ENCODE measurements around the gene PACSIN2. TPM values are rescaled to one million over a fixed set of nuclear protein-coding genes. Genes with fewer than 3 reads are reported as not detected.
A peak's percentile ranks its signal among the peaks of the same experiment; 100 is the strongest.

PACSIN2 gene
- total and polyA plus RNA-seq, 2 of the 13 experiments (the other 11 are each of a cell fraction or from before 2014, with no cell fraction given) = 54.1 to 68.8 TPM

DNA sequence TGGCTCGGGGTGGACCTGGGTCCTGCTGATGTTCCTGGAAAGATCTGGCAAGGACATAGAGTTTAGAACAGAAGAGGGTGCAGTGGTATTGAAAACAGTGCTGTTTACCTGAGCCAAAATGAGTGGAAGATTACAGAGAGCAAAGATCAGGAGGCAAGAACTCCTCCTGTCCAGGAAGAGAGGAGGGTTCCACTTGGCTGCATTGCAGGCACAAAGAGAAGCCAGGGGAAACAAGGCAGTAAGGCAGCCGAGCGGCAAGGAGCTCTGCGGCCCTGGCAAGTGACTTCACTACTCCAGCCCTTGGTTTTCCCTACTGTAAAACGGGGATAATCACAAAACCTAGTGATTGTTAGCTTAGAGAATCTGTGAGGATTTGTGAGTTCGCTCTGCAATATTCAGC is 3.7 kb upstream of the PACSIN2 start (continued):
- TF ChIP-seq, protein P1, sequence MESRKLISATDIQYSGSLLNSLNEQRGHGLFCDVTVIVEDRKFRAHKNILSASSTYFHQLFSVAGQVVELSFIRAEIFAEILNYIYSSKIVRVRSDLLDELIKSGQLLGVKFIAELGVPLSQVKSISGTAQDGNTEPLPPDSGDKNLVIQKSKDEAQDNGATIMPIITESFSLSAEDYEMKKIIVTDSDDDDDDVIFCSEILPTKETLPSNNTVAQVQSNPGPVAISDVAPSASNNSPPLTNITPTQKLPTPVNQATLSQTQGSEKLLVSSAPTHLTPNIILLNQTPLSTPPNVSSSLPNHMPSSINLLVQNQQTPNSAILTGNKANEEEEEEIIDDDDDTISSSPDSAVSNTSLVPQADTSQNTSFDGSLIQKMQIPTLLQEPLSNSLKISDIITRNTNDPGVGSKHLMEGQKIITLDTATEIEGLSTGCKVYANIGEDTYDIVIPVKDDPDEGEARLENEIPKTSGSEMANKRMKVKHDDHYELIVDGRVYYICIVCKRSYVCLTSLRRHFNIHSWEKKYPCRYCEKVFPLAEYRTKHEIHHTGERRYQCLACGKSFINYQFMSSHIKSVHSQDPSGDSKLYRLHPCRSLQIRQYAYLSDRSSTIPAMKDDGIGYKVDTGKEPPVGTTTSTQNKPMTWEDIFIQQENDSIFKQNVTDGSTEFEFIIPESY (CRISPR knock-in tag; IDR thresholded peaks at IDR 0.05) = 0 out of 2 replicates have a peak, but pooled peaks have one; percentile 12
- TF ChIP-seq ZNF652 (CRISPR knock-in tag; IDR thresholded peaks at IDR 0.05; ENCODE audit: borderline replicate concordance, low read depth) (no peak), SMAD3 (CRISPR knock-in tag; IDR thresholded peaks at IDR 0.05) (no peak), PRPF4 (IDR thresholded peaks at IDR 0.05; ENCODE audit: low read depth, low read length, poor library complexity, severe bottlenecking) (no peak), ZFP1 (CRISPR knock-in tag; IDR thresholded peaks at IDR 0.05) (peak; percentile 84), ZNF724P (CRISPR knock-in tag; IDR thresholded peaks at IDR 0.05; ENCODE audit: borderline replicate concordance) (no peak), MAZ (IDR thresholded peaks at IDR 0.05; ENCODE audit: borderline replicate concordance, low read depth, low read length) (no peak), MAZ (CRISPR knock-in tag; IDR thresholded peaks at IDR 0.05; ENCODE audit: low read depth) (peak; percentile 65; the same call in 1 of the 2 replicates), PPARG (CRISPR knock-in tag; conservative IDR thresholded peaks at IDR 0.05) (no peak), ZFP90 (CRISPR knock-in tag; IDR thresholded peaks at IDR 0.05; ENCODE audit: borderline replicate concordance) (peak; percentile 84; the same call in 1 of the 2 replicates), NR2F2 (IDR thresholded peaks at IDR 0.05; ENCODE audit: borderline replicate concordance, low read depth) (peak; percentile 57), SMYD3 (CRISPR knock-in tag; IDR thresholded peaks at IDR 0.05) (no peak), NR2F1 (CRISPR knock-in tag; IDR thresholded peaks at IDR 0.05) (peak in 1 of 2 experiments; percentile 66; a peak in 3 of 4 replicates), CENPX (CRISPR knock-in tag; IDR thresholded peaks at IDR 0.05) (no peak), KMT2B (CRISPR knock-in tag; IDR thresholded peaks at IDR 0.05) (no peak), NCOA2 (CRISPR knock-in tag; IDR thresholded peaks at IDR 0.05) (peak; percentile 81)
- TF ChIP-seq, protein P2, sequence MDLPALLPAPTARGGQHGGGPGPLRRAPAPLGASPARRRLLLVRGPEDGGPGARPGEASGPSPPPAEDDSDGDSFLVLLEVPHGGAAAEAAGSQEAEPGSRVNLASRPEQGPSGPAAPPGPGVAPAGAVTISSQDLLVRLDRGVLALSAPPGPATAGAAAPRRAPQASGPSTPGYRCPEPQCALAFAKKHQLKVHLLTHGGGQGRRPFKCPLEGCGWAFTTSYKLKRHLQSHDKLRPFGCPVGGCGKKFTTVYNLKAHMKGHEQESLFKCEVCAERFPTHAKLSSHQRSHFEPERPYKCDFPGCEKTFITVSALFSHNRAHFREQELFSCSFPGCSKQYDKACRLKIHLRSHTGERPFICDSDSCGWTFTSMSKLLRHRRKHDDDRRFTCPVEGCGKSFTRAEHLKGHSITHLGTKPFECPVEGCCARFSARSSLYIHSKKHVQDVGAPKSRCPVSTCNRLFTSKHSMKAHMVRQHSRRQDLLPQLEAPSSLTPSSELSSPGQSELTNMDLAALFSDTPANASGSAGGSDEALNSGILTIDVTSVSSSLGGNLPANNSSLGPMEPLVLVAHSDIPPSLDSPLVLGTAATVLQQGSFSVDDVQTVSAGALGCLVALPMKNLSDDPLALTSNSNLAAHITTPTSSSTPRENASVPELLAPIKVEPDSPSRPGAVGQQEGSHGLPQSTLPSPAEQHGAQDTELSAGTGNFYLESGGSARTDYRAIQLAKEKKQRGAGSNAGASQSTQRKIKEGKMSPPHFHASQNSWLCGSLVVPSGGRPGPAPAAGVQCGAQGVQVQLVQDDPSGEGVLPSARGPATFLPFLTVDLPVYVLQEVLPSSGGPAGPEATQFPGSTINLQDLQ (CRISPR knock-in tag; IDR thresholded peaks at IDR 0.05) = no peak
- TF ChIP-seq, protein P3, sequence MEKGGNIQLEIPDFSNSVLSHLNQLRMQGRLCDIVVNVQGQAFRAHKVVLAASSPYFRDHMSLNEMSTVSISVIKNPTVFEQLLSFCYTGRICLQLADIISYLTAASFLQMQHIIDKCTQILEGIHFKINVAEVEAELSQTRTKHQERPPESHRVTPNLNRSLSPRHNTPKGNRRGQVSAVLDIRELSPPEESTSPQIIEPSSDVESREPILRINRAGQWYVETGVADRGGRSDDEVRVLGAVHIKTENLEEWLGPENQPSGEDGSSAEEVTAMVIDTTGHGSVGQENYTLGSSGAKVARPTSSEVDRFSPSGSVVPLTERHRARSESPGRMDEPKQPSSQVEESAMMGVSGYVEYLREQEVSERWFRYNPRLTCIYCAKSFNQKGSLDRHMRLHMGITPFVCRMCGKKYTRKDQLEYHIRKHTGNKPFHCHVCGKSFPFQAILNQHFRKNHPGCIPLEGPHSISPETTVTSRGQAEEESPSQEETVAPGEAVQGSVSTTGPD (CRISPR knock-in tag; IDR thresholded peaks at IDR 0.05) = no peak; the same call in 1 of the 2 replicates
- TF ChIP-seq, protein P4, sequence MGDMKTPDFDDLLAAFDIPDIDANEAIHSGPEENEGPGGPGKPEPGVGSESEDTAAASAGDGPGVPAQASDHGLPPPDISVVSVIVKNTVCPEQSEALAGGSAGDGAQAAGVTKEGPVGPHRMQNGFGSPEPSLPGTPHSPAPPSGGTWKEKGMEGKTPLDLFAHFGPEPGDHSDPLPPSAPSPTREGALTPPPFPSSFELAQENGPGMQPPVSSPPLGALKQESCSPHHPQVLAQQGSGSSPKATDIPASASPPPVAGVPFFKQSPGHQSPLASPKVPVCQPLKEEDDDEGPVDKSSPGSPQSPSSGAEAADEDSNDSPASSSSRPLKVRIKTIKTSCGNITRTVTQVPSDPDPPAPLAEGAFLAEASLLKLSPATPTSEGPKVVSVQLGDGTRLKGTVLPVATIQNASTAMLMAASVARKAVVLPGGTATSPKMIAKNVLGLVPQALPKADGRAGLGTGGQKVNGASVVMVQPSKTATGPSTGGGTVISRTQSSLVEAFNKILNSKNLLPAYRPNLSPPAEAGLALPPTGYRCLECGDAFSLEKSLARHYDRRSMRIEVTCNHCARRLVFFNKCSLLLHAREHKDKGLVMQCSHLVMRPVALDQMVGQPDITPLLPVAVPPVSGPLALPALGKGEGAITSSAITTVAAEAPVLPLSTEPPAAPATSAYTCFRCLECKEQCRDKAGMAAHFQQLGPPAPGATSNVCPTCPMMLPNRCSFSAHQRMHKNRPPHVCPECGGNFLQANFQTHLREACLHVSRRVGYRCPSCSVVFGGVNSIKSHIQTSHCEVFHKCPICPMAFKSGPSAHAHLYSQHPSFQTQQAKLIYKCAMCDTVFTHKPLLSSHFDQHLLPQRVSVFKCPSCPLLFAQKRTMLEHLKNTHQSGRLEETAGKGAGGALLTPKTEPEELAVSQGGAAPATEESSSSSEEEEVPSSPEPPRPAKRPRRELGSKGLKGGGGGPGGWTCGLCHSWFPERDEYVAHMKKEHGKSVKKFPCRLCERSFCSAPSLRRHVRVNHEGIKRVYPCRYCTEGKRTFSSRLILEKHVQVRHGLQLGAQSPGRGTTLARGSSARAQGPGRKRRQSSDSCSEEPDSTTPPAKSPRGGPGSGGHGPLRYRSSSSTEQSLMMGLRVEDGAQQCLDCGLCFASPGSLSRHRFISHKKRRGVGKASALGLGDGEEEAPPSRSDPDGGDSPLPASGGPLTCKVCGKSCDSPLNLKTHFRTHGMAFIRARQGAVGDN (CRISPR knock-in tag; IDR thresholded peaks at IDR 0.05) = no peak; the same call in 1 of the 2 replicates
- TF ChIP-seq, protein P5, sequence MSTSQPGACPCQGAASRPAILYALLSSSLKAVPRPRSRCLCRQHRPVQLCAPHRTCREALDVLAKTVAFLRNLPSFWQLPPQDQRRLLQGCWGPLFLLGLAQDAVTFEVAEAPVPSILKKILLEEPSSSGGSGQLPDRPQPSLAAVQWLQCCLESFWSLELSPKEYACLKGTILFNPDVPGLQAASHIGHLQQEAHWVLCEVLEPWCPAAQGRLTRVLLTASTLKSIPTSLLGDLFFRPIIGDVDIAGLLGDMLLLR (CRISPR knock-in tag; IDR thresholded peaks at IDR 0.05) = no peak
